HG02870 (cell line): Measurements from ENCODE around the gene FAM83B.
"Not testable (repeated sequence)": the region's sequence is repeated elsewhere in the genome, so short reads cannot be mapped to it uniquely, and the experiment has no call there.

ENCODE experiments used
- ATAC-seq: cut with Tn5 transposase; IDR thresholded peaks from one replicate; pipeline ENCODE4 v1.9.1; 2021; ENCODE audit warnings: mild to moderate bottlenecking, moderate library complexity; ENCODE audit not compliant: unreplicated experiment

The FAM83B gene

GRCh38 chr6:54897462-54898189 is 51.1 kb downstream of the FAM83B start:
- ATAC-seq: no peak

- ATAC-seq: no peak
These were observed 52.2 kb downstream of the FAM83B start for GRCh38 chr6:54898767-54899166.

GRCh38 chr6:54899442-54899841 is 52.9 kb downstream of the FAM83B start:
- no peak for ATAC-seq

GRCh38 chr6:54899986-54900385 is 53.4 kb downstream of the FAM83B start:
- ATAC-seq: no peak

DNA sequence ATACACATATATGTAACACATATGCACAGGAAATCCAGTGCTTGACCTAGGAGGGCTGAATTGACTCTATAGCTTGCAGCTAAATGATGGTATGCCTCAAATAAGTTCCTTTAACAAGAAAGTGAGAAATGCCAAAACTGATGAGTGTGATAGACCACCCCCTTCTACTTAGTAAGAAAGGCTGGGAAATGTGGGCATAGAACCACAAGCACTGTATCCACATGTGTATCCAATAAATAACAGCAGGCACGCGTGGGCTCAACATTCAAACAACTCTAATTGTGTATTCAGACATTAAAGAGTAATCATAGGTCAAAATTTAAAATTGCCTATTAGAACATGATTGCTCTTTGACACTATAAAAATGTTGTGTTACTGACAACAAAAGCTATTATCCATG is 54.1 kb downstream of the FAM83B start:
- ATAC-seq: no peak

DNA sequence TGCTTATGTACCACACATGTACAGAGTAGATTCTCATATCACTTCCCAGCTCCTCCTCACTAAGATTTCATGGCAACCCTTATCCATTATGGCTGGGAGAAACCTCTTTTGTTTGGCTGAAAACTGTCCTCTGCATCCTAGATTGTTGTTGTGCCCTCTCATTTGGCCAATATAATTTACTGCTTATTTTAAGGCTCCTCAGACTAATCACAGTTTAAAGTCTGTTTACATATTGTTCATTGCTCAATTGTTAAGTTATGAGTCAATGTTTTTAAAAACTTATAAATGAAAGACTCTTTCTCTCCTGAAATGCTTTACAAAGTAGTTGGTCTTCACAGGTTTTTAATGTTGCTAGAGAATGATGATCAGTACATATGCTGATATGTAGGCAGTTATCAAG is 57.3 kb downstream of the FAM83B start:
- ATAC-seq: no peak

GRCh38 chr6:54907355-54907754 is 60.8 kb downstream of the FAM83B start:
- ATAC-seq: peak; percentile 66

GRCh38 chr6:54909184-54909583 is 62.6 kb downstream of the FAM83B start:
- ATAC-seq: no peak

- no peak for ATAC-seq
These were observed 63.9 kb downstream of the FAM83B start for GRCh38 chr6:54910431-54910884.

DNA sequence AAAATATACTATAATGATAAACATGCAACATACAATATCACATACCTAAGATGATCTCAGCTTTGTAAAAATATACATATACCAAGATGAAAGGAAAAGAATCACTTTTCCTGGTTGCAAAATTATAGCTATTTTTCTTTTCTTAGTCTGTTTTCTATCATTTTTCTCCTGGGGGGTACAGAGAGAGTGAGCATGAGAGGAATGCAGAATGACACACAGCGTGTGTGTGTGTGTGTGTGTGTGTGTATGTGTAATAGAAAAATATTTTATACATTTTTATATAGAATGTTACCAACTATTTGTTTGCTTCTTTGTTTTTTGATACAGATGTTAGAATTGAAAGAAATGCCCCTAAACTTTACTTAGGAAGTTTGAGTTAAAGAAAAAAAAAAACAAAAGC is 64.3 kb downstream of the FAM83B start:
- ATAC-seq: no peak

- ATAC-seq: no peak
These were observed 66.6 kb downstream of the FAM83B start for GRCh38 chr6:54913211-54913610.

DNA sequence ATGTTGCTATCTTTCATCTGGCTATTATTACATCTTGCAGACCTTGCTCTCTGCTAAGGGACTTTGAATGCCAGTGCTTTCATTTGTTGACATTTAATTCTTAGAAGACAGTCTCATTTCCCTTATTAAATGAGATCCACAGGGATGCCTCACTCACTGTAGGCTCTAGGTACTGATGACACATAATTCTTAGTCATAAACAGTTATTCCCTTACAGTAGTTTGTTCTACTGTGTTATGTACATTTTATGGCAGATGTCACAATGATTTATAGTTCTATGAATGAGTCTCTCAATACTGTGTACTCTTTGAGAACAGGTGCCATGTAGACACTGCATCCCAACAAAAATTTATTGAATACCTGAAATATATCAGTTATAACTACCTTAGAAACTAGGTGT is 70.3 kb downstream of the FAM83B start:
- no peak for ATAC-seq

- ATAC-seq: no peak
These were observed 74.1 kb downstream of the FAM83B start for GRCh38 chr6:54920628-54921027.

- ATAC-seq: no peak
These were observed 75.3 kb downstream of the FAM83B start for GRCh38 chr6:54921891-54922290.

DNA sequence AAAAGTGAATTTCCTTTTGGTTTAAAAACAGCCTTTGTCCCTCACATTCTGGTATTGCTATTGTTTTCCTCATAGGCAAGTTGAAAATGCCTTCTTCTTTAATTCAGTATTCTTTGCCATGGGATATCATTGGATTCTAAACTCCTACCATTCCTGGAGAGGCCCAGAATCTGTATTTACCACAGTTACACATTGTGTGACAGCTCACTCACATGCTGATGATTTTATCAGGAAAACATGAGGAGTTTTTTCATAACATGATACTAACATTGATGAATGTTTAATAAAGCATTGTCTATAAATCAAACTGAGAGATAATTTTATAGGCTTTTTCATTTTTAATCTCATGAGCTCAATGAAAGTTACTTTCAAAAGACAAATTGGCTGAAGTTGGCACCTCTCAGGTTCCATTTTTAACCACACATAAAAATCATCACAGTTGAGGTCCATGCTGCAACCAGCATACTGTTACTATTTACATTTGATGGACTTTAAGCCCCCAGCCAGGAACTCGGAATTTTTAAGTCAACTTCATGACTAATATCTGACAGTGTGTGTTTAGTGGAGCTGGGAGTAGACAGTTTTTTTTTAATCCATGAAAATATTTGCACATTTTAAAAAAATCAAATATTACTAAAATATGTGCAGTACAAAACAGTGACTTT is 82.8 kb downstream of the FAM83B start:
- no peak for ATAC-seq

GRCh38 chr6:54932622-54933021 is 86.1 kb downstream of the FAM83B start:
- ATAC-seq: no peak

DNA sequence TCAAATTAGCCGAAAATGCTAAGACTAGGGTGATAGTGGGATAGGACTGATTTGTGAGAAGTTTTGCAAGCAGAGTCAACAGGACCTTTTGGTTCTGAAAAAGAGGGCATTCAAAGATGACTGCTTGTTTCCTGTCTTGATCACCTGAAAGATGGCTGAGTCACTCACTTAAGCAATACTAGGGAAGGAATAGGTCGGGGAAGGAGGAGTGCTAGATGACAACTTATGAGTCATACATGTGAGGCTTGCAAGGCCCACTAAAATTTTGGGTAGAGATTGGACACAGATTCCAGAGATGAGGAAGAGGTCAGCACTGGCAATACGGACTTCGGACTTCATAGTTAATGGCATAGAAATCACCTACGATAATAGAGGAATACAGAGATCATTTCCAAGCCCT is 89.2 kb downstream of the FAM83B start:
- no peak for ATAC-seq

DNA sequence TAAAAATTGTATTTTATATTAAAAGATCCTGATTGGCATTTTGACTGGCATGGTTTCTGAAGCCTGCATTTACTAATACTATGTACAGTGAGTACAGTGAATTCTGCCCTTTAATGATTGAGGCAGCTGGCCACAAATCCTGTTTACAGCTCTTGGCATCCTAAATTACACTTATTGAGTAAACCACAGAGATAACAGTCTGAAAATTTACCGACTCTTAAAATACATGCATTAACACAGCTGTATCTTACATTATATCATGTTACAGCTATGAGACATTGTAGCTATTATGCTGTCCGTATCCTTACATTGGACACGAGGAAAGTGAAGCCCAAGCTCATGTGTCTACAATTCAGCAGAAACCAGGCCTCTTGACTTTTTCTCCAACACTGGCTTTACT is 90.8 kb downstream of the FAM83B start:
- no peak for ATAC-seq

DNA sequence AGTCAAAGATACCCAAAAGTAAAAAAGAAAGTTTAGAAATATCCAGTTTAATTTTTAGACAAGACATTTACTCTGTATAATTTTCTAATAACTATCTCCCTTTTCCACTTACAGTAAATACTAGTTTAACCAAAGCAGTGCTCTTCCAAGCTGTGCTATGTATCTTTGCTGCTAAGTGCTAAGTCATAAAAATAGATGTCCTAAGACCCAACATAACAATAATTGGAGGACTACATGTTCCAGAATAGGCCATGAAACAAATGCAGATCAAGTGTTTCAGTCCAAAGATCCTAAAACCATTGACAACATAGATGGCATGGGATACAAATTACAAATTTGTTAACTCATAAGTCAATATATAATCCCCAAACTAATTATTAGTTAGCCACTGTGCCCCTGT is 111.1 kb downstream of the FAM83B start:
- no peak for ATAC-seq

- no peak for ATAC-seq
These were observed 111.9 kb downstream of the FAM83B start for GRCh38 chr6:54958446-54958845.

DNA sequence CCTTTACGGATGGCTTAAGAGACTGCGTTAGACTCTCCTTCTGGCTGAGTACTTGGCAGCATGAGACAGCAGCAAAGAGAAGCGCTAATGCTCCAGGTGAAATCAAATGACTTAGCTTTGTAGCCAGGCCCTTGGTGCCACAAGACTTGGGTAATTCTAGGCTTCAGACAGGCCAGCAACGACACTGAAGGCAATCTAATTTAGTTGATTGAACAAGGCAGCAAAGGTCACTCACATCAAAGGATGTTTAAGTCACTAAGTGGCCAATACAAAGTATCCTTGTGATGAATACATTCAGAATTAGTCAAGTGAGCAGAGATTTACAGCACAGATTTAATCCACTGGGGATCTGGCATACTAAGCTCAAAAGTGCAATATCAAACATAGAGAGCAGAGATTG is 113.2 kb downstream of the FAM83B start:
- ATAC-seq: no peak

DNA sequence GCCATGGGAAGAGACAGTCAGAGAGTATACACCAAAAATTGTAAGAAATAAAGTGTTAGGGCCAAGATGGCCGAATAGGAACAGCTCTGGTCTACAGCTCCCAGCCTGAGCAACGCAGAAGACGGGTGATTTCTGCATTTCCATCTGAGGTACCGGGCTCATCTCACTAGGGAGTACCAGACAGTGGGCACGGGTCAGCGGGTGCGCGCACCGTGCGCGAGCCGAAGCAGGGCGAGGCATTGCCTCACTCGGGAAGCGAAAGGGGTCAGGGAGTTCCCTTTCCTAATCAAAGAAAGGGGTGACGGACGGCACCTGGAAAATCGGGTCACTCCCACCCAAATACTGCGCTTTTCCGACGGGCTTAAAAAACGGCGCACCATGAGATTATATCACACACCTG is 114.8 kb downstream of the FAM83B start:
- not testable (repeated sequence) for ATAC-seq

DNA sequence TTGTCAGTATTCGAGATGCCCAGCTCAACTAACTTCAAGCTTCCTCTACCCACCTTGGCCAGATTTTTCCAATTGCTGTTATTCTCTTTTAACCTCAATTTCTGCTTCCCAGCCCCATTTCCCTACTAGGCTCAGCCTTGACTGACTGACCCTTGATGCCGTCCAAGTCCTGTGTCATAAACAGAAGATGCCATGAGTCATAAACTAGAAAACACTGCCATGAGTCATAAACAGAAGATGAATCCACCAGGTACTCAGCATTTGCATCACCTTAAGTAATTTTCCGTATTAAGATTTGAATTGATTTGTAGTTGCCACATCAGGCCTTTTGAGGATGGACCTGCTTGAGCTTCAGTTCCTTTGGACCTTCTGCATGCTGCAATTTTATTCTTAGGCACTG is 123.8 kb downstream of the FAM83B start:
- ATAC-seq: no peak
